ENCODE data around the gene COQ5. TPM values are rescaled to one million over a fixed set of nuclear protein-coding genes. Genes with fewer than 3 reads are reported as not detected.

The COQ5 gene
- total RNA-seq, 1 experiment from 2014 or later: 35.1 TPM

DNA sequence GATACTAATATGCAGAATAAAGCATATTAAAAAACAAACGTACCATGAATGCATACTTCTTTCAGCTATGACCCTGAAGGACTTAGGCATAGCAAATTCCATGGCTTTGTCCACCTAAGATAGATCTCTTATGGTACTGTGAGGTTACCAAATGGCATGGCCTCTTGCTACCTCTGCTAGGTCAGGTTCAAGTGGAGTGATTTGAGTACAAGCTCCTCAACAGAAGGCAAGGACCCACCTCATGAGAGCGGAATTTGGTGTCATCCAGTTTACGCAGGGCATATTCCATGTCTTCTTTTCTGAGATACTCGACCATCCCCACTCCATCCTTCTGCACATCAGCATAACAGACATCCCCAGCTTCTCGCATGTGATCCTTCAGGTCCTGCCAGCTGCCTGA lies 65.2 kb downstream of the COQ5 start:
- Mint-ChIP-seq H3K4me3 (no peak overlapping the region), H3K4me1 (peaks cover 20% of the 10 kb centered on the region), H3K27ac (peak overlapping the region; percentile 76; the same call in 1 of the 2 replicates), H3K9me3 (no peaks in the 10 kb centered on the region), H3K36me3 (peaks cover 74% of the 10 kb centered on the region), H3K27me3 (ENCODE audit: low read depth) (no peaks in the 10 kb centered on the region)
- TF ChIP-seq PRRX2 (CRISPR knock-in tag; IDR thresholded peaks at IDR 0.05) (no peak), ZNF121 (CRISPR knock-in tag; IDR thresholded peaks at IDR 0.05) (no peak), ZNF396 (CRISPR knock-in tag; IDR thresholded peaks at IDR 0.05; ENCODE audit: borderline replicate concordance) (no peak), HMGA2 (CRISPR knock-in tag; IDR thresholded peaks at IDR 0.05) (no peak), SOX15 (CRISPR knock-in tag; IDR thresholded peaks at IDR 0.05) (no peak), ZNF138 (CRISPR knock-in tag; conservative IDR thresholded peaks at IDR 0.05) (no peak), SMAD3 (CRISPR knock-in tag; IDR thresholded peaks at IDR 0.05; ENCODE audit: borderline replicate concordance) (no peak), CREB1 (CRISPR knock-in tag; IDR thresholded peaks at IDR 0.05) (no peak), SP1 (CRISPR knock-in tag; conservative IDR thresholded peaks at IDR 0.05) (no peak), IRF2 (CRISPR knock-in tag; IDR thresholded peaks at IDR 0.05; ENCODE audit: borderline replicate concordance, low read depth) (no peak), CREM (CRISPR knock-in tag; IDR thresholded peaks at IDR 0.05) (no peak), NFYB (CRISPR knock-in tag; conservative IDR thresholded peaks at IDR 0.05; ENCODE audit: low read depth) (no peak)
- TF ChIP-seq, protein P1, sequence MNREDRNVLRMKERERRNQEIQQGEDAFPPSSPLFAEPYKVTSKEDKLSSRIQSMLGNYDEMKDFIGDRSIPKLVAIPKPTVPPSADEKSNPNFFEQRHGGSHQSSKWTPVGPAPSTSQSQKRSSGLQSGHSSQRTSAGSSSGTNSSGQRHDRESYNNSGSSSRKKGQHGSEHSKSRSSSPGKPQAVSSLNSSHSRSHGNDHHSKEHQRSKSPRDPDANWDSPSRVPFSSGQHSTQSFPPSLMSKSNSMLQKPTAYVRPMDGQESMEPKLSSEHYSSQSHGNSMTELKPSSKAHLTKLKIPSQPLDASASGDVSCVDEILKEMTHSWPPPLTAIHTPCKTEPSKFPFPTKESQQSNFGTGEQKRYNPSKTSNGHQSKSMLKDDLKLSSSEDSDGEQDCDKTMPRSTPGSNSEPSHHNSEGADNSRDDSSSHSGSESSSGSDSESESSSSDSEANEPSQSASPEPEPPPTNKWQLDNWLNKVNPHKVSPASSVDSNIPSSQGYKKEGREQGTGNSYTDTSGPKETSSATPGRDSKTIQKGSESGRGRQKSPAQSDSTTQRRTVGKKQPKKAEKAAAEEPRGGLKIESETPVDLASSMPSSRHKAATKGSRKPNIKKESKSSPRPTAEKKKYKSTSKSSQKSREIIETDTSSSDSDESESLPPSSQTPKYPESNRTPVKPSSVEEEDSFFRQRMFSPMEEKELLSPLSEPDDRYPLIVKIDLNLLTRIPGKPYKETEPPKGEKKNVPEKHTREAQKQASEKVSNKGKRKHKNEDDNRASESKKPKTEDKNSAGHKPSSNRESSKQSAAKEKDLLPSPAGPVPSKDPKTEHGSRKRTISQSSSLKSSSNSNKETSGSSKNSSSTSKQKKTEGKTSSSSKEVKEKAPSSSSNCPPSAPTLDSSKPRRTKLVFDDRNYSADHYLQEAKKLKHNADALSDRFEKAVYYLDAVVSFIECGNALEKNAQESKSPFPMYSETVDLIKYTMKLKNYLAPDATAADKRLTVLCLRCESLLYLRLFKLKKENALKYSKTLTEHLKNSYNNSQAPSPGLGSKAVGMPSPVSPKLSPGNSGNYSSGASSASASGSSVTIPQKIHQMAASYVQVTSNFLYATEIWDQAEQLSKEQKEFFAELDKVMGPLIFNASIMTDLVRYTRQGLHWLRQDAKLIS (CRISPR knock-in tag; IDR thresholded peaks at IDR 0.05; ENCODE audit: borderline replicate concordance): no peak
- TF ChIP-seq, protein P2, sequence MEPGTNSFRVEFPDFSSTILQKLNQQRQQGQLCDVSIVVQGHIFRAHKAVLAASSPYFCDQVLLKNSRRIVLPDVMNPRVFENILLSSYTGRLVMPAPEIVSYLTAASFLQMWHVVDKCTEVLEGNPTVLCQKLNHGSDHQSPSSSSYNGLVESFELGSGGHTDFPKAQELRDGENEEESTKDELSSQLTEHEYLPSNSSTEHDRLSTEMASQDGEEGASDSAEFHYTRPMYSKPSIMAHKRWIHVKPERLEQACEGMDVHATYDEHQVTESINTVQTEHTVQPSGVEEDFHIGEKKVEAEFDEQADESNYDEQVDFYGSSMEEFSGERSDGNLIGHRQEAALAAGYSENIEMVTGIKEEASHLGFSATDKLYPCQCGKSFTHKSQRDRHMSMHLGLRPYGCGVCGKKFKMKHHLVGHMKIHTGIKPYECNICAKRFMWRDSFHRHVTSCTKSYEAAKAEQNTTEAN (CRISPR knock-in tag; IDR thresholded peaks at IDR 0.05): no peak
- TF ChIP-seq, protein P3, sequence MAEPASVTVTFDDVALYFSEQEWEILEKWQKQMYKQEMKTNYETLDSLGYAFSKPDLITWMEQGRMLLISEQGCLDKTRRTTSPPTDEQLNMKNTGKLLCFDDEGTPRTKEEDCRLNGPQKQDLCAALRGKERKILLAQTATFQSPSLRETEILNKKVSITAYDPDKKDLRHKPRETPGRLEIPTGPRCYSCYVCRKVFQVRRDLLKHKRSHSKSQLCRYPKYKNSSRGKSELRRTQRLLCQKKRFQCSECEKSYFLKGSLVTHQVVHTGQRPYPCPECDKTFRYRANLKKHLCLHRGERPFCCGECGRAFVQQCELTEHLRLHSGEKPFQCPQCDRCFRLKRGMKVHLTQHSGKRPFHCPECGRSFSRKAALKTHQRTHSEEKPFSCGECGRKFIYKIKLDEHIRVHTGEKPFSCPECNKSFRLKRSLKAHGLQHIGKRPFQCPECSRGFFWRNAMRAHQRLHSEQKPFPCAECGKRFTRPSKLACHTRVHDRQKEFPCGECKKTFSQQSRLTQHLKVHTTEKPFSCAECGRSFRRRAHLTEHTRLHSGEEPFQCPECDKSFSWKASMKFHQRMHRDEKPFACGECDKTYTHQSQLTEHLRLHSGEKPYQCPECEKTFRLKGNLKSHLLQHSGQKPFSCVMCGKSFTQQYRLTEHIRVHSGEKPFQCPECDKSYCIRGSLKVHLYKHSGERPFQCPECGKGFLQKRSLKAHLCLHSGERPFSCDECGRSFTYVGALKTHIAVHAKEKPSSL (CRISPR knock-in tag; conservative IDR thresholded peaks at IDR 0.05): no peak
- TF ChIP-seq, protein P4, sequence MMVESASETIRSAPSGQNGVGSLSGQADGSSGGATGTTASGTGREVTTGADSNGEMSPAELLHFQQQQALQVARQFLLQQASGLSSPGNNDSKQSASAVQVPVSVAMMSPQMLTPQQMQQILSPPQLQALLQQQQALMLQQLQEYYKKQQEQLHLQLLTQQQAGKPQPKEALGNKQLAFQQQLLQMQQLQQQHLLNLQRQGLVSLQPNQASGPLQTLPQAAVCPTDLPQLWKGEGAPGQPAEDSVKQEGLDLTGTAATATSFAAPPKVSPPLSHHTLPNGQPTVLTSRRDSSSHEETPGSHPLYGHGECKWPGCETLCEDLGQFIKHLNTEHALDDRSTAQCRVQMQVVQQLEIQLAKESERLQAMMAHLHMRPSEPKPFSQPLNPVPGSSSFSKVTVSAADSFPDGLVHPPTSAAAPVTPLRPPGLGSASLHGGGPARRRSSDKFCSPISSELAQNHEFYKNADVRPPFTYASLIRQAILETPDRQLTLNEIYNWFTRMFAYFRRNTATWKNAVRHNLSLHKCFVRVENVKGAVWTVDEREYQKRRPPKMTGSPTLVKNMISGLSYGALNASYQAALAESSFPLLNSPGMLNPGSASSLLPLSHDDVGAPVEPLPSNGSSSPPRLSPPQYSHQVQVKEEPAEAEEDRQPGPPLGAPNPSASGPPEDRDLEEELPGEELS (CRISPR knock-in tag; IDR thresholded peaks at IDR 0.05): no peak
- TF ChIP-seq, protein P5, sequence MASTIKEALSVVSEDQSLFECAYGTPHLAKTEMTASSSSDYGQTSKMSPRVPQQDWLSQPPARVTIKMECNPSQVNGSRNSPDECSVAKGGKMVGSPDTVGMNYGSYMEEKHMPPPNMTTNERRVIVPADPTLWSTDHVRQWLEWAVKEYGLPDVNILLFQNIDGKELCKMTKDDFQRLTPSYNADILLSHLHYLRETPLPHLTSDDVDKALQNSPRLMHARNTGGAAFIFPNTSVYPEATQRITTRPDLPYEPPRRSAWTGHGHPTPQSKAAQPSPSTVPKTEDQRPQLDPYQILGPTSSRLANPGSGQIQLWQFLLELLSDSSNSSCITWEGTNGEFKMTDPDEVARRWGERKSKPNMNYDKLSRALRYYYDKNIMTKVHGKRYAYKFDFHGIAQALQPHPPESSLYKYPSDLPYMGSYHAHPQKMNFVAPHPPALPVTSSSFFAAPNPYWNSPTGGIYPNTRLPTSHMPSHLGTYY (CRISPR knock-in tag; IDR thresholded peaks at IDR 0.05): no peak
- TF ChIP-seq, protein P6, sequence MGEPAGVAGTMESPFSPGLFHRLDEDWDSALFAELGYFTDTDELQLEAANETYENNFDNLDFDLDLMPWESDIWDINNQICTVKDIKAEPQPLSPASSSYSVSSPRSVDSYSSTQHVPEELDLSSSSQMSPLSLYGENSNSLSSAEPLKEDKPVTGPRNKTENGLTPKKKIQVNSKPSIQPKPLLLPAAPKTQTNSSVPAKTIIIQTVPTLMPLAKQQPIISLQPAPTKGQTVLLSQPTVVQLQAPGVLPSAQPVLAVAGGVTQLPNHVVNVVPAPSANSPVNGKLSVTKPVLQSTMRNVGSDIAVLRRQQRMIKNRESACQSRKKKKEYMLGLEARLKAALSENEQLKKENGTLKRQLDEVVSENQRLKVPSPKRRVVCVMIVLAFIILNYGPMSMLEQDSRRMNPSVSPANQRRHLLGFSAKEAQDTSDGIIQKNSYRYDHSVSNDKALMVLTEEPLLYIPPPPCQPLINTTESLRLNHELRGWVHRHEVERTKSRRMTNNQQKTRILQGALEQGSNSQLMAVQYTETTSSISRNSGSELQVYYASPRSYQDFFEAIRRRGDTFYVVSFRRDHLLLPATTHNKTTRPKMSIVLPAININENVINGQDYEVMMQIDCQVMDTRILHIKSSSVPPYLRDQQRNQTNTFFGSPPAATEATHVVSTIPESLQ (CRISPR knock-in tag; IDR thresholded peaks at IDR 0.05): no peak
- TF ChIP-seq, protein P7, sequence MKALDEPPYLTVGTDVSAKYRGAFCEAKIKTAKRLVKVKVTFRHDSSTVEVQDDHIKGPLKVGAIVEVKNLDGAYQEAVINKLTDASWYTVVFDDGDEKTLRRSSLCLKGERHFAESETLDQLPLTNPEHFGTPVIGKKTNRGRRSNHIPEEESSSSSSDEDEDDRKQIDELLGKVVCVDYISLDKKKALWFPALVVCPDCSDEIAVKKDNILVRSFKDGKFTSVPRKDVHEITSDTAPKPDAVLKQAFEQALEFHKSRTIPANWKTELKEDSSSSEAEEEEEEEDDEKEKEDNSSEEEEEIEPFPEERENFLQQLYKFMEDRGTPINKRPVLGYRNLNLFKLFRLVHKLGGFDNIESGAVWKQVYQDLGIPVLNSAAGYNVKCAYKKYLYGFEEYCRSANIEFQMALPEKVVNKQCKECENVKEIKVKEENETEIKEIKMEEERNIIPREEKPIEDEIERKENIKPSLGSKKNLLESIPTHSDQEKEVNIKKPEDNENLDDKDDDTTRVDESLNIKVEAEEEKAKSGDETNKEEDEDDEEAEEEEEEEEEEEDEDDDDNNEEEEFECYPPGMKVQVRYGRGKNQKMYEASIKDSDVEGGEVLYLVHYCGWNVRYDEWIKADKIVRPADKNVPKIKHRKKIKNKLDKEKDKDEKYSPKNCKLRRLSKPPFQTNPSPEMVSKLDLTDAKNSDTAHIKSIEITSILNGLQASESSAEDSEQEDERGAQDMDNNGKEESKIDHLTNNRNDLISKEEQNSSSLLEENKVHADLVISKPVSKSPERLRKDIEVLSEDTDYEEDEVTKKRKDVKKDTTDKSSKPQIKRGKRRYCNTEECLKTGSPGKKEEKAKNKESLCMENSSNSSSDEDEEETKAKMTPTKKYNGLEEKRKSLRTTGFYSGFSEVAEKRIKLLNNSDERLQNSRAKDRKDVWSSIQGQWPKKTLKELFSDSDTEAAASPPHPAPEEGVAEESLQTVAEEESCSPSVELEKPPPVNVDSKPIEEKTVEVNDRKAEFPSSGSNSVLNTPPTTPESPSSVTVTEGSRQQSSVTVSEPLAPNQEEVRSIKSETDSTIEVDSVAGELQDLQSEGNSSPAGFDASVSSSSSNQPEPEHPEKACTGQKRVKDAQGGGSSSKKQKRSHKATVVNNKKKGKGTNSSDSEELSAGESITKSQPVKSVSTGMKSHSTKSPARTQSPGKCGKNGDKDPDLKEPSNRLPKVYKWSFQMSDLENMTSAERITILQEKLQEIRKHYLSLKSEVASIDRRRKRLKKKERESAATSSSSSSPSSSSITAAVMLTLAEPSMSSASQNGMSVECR (CRISPR knock-in tag; IDR thresholded peaks at IDR 0.05; ENCODE audit: borderline replicate concordance): no peak
- ATAC-seq (no peak), DNase-seq (ENCODE audit: low spot score) (no peak)
- CTCF ChIA-PET: interaction anchor here (0.9 to 1.2 kb wide), 2 partner anchors 81 to 137 kb away, joined by 3 read pairs; no protein-coding TSS in a partner anchor
- POLR2A ChIA-PET: no interaction called here
